Mesenchymal stem cell (in vitro differentiated cells and primary cell): ENCODE measurements around the gene MBTPS1.
"Not testable (repeated sequence)": the region's sequence is repeated elsewhere in the genome, so short reads cannot be mapped to it uniquely, and the experiment has no call there.

Experiments used
- DNase-seq: peaks from one replicate; pipeline ENCODE4 v3.0.0-alpha.2; 2013
- H2AFZ ChIP-seq: one replicate; pipeline ENCODE4 v1.6.1; 2013; ENCODE audit warnings: low read depth, mild to moderate bottlenecking, control low read depth, inconsistent platforms, low read length, moderate library complexity
- H2AK5ac ChIP-seq: 2 replicates; pipeline ENCODE4 v1.6.1; 2013; ENCODE audit warnings: low read length, moderate library complexity, mild to moderate bottlenecking, inconsistent platforms; ENCODE audit not compliant: severe bottlenecking
- H2BK120ac ChIP-seq: one replicate; pipeline ENCODE4 v1.6.1; 2013; ENCODE audit warnings: low read depth, mild to moderate bottlenecking, inconsistent platforms, low read length, moderate library complexity
- H2BK12ac ChIP-seq, 2 experiments: one replicate each; pipeline ENCODE4 v1.6.1; 2013; ENCODE audit warnings: inconsistent platforms in 2 of 2, low read length in 2 of 2, mild to moderate bottlenecking in 2 of 2, moderate library complexity in 2 of 2, control low read depth in 1 of 2
- H2BK15ac ChIP-seq: one replicate; pipeline ENCODE4 v1.6.1; 2013; ENCODE audit warnings: mild to moderate bottlenecking, low read depth, inconsistent platforms; ENCODE audit not compliant: poor library complexity, severe bottlenecking
- H2BK5ac ChIP-seq: 2 replicates; pipeline ENCODE4 v1.6.1; 2013; ENCODE audit warnings: low read depth, mild to moderate bottlenecking, low read length, control low read depth, inconsistent platforms; ENCODE audit not compliant: poor library complexity, severe bottlenecking
- H3K14ac ChIP-seq, 2 experiments: one replicate each; pipeline ENCODE4 v1.6.1; 2013; ENCODE audit warnings: inconsistent platforms in 2 of 2, low read length in 2 of 2, control low read depth in 1 of 2, mild to moderate bottlenecking in 1 of 2, moderate library complexity in 1 of 2
- H3K18ac ChIP-seq, 2 experiments: one replicate each; pipeline ENCODE4 v1.6.1; 2013; ENCODE audit warnings: inconsistent platforms in 2 of 2, low read length in 2 of 2, control low read depth in 1 of 2, low read depth in 1 of 2, mild to moderate bottlenecking in 1 of 2
- H3K23ac ChIP-seq, 2 experiments: one replicate each; pipeline ENCODE4 v1.6.1; 2013; ENCODE audit warnings: inconsistent platforms in 2 of 2, low read length in 2 of 2, mild to moderate bottlenecking in 2 of 2, moderate library complexity in 2 of 2, control low read depth in 1 of 2
- H3K27ac ChIP-seq: 2 replicates; pipeline ENCODE4 v1.5.1; 2013; ENCODE audit warnings: mild to moderate bottlenecking, moderate library complexity, low read length, control low read depth, inconsistent platforms; ENCODE audit not compliant: poor library complexity, severe bottlenecking
- H3K27me3 ChIP-seq, 2 experiments: 2 replicates each; pipeline versions ENCODE4 v1.6.1 to v1.7.0; 2013; ENCODE audit warnings: low read length in 2 of 2, mild to moderate bottlenecking in 2 of 2, moderate library complexity in 2 of 2, control low read depth in 1 of 2, inconsistent platforms in 1 of 2; ENCODE audit not compliant: control insufficient read depth in 1 of 2, insufficient read depth in 1 of 2
- H3K36me3 ChIP-seq, 2 experiments: 2 replicates each; pipeline versions ENCODE4 v1.6.1 to v1.7.0; 2013; ENCODE audit warnings: low read length in 2 of 2, control low read depth in 1 of 2, inconsistent platforms in 1 of 2, low read depth in 1 of 2, mild to moderate bottlenecking in 1 of 2; ENCODE audit not compliant: insufficient read depth in 2 of 2, control insufficient read depth in 1 of 2
- H3K4ac ChIP-seq, 2 experiments: one replicate each; pipeline ENCODE4 v1.6.1; 2013; ENCODE audit warnings: inconsistent platforms in 2 of 2, low read length in 2 of 2, mild to moderate bottlenecking in 2 of 2, moderate library complexity in 2 of 2, control low read depth in 1 of 2, low read depth in 1 of 2
- H3K4me1 ChIP-seq: 2 replicates; pipeline ENCODE4 v1.6.1; 2013; ENCODE audit warnings: low read depth, low read length, control low read depth; ENCODE audit not compliant: control insufficient read depth, insufficient read depth
- H3K4me2 ChIP-seq: 2 replicates; pipeline ENCODE4 v1.6.1; 2013; ENCODE audit warnings: low read length, mild to moderate bottlenecking, inconsistent platforms; ENCODE audit not compliant: poor library complexity, severe bottlenecking
- H3K4me3 ChIP-seq, 2 experiments: 2 replicates each; pipeline versions ENCODE4 v1.5.1 to v1.7.0; 2013; ENCODE audit warnings: low read length in 2 of 2, mild to moderate bottlenecking in 2 of 2, control low read depth in 1 of 2, low read depth in 1 of 2; ENCODE audit not compliant: insufficient read depth in 1 of 2
- H3K79me1 ChIP-seq: replicated peaks from 2 replicates; pipeline ENCODE4 v1.6.1; 2013; ENCODE audit warnings: mild to moderate bottlenecking, control low read depth, low read length, inconsistent platforms; ENCODE audit not compliant: poor library complexity, severe bottlenecking
- H3K9ac ChIP-seq: 2 replicates; pipeline ENCODE4 v1.7.0; 2013; ENCODE audit warnings: mild to moderate bottlenecking, low read length, moderate library complexity
- H3K9me3 ChIP-seq: 2 replicates; pipeline ENCODE4 v1.7.0; 2013; ENCODE audit warnings: mild to moderate bottlenecking, low read length; ENCODE audit not compliant: control insufficient read depth
- H4K8ac ChIP-seq: one replicate; pipeline ENCODE4 v1.6.1; 2013; ENCODE audit warnings: inconsistent platforms, mild to moderate bottlenecking, low read length, moderate library complexity
- H4K91ac ChIP-seq: one replicate; pipeline ENCODE4 v1.6.1; 2013; ENCODE audit warnings: mild to moderate bottlenecking, low read length, inconsistent platforms
- WGBS: methylation state at CpG from one replicate; pipeline ENCODE4 v1.1.7; 2013; ENCODE audit warnings: mixed read lengths; 5-methylcytosine and 5-hydroxymethylcytosine counted together

MBTPS1 gene

DNA sequence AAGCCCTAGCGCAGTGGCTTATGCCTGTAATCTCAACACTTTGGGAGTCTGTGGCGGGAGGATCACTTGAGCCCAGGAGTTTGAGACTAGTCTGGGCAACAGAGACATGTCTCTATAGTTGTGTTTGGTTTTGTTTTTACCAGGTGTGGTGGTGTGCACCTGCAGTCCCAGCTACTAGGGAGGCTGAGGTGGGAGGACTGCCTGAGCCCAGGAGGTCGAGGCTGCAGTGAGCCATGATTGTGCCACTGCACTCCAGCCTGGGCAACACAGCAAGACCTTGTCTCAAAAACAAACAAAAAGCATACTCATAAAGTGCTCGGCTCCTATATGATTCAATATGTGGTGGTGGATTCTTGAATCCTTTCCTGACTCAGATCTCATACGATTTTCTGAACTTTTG lies 1.6 kb upstream of the MBTPS1 start:
- not testable (repeated sequence) for H3K4ac ChIP-seq, H3K14ac ChIP-seq
- WGBS = 99% methylated on average over 4 of the region's 5 CpGs

DNA sequence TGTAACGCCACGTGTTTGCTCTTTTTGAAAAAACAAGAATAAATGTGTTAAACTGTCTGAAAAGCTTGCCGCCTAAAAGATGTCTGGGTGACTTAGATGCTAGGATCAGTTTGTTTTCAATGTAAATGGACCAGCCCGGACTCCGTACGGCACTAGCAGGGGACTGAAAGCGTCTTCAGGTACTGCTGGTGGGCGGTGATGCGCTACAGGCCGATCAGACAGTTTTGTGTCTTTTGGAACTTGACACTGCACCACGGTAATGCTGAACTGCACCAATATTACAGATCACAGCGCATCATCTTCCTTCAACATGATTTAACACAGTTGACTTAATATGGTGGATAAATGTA lies 727 bp upstream of the MBTPS1 start:
- peak overlapping the region in 1 of 2 experiments; percentile 93 for H3K14ac ChIP-seq
- no peak overlapping the region for H3K27ac ChIP-seq
- H2BK12ac ChIP-seq = no peak overlapping the region
- peak overlapping the region; percentile 66 to 82 for H3K4ac ChIP-seq
- H3K18ac ChIP-seq = peak overlapping the region; percentile 96 to 99
- no peak overlapping the region for H2BK15ac ChIP-seq
- peaks cover 12 to 14% of the 10 kb centered on the region in 2 experiments for H3K36me3 ChIP-seq
- H3K23ac ChIP-seq = no peak overlapping the region
- peak overlapping the region; percentile 87 for H4K91ac ChIP-seq
- no peak overlapping the region for H2BK120ac ChIP-seq
- peaks cover 4% of the 10 kb centered on the region for H3K79me1 ChIP-seq
- H3K9ac ChIP-seq = peak overlapping the region; percentile 99
- peak overlapping the region; percentile 92 to 97 for H3K4me3 ChIP-seq
- no peak overlapping the region for H2BK5ac ChIP-seq
- H3K9me3 ChIP-seq = no peaks in the 10 kb centered on the region
- no peak overlapping the region for H2AK5ac ChIP-seq
- DNase-seq = no peak
- 11% methylated on average over 10 of the region's 12 CpGs for WGBS
- H2AFZ ChIP-seq = peak overlapping the region; percentile 33
- H3K4me1 ChIP-seq = peaks cover 8% of the 10 kb centered on the region
- no peaks in the 10 kb centered on the region for H3K27me3 ChIP-seq
- peak overlapping the region; percentile 89 for H4K8ac ChIP-seq
- H3K4me2 ChIP-seq = peak overlapping the region; percentile 87

More for the DNA sequence above, 1.6 kb upstream of the MBTPS1 start:
- H3K79me1 ChIP-seq, H2BK12ac ChIP-seq, H2BK120ac ChIP-seq, H3K4me1 ChIP-seq, DNase-seq, H3K4me2 ChIP-seq, H4K91ac ChIP-seq, H3K9ac ChIP-seq, H2BK5ac ChIP-seq, H2AFZ ChIP-seq, H3K9me3 ChIP-seq, H3K23ac ChIP-seq, H3K18ac ChIP-seq, H3K4me3 ChIP-seq, H3K27ac ChIP-seq, H2AK5ac ChIP-seq, H2BK15ac ChIP-seq, H3K27me3 ChIP-seq, H4K8ac ChIP-seq: not testable (repeated sequence)
- peaks cover 15 to 22% of the 10 kb centered on the region in 2 experiments for H3K36me3 ChIP-seq

DNA sequence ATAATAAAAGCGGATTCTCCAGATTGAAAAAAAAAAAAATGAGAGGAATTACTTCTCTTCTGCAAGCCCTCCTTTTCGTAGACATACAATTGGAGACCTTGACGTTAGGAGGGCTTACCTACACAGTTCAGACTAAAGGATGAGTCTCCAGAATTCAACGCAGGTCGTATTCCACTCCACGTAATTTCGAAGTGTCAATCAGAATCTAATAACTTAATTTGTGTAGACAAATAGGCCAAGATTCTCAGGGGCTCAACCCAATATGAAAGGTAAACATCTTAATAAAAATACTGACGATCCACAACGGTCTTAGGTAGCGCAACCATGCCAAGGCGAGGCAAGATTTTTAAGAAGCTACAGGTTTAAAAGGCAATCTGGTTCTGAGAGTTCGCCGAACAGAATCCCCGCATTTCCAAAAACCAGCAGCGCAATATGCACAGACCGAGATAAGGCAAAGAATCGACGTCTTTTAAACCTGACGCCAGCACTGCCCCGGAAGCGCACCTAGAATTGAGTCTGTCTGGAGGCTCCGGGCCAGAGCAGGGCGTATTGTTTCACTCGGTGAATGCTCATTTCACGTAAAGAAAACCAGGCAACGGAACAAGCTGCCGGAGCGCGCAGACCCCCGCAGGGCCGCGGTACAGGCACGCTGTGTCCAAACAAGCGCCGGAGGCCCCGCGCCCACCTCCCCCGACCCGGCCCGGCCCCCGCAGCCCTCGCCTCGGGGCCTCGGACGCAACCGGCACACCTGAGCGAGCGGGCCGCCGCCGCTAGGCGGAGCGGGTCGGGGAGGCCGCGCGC lies 623 bp downstream of the MBTPS1 start:
- Histone ChIP-seq H3K27me3 (no peaks in the 10 kb centered on the region), H2AK5ac (no peak overlapping the region), H4K91ac (no peak overlapping the region), H3K9me3 (no peaks in the 10 kb centered on the region), H3K27ac (peak overlapping the region; percentile 67), H3K18ac (peak overlapping the region in 1 of 2 experiments; percentile 54), H3K14ac (peak overlapping the region in 1 of 2 experiments; percentile 58), H4K8ac (peak overlapping the region; percentile 87), H3K79me1 (peaks cover 6% of the 10 kb centered on the region), H2BK15ac (no peak overlapping the region), H3K9ac (peak overlapping the region; percentile 99), H3K36me3 (peaks cover 6 to 9% of the 10 kb centered on the region in 2 experiments), H3K4me3 (peak overlapping the region; percentile 92 to 97), H2BK120ac (peak overlapping the region; percentile 91), H2BK5ac (peak overlapping the region; percentile 79), H2BK12ac (no peak overlapping the region), H3K4me2 (peak overlapping the region; percentile 75), H2AFZ (peak overlapping the region; percentile 55), H3K4me1 (peaks cover 8% of the 10 kb centered on the region), H3K23ac (no peak overlapping the region), H3K4ac (peak overlapping the region in 1 of 2 experiments; percentile 89)
- peak; percentile 49 for DNase-seq
- WGBS = under 1% methylated on average over 56 of the region's 57 CpGs

DNA sequence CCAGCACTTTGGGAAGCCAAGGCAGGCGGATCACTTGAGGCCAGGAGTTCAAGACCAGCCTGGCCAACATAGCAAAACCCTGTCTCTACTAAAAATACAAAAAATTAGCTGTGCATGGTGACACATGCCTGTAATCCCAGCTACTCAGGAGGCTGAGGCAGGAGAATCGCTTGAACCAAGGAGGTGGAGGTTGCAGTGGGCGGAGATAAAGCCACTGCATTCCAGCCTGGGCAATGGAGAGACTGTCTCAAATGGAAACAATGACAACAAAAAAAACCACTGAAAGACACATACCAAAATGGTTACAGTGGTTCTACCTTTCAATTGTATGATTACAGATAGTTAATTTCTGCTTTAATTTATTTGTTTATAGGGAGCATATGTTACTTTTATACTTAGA lies 4.8 kb downstream of the MBTPS1 start:
- WGBS = 100% methylated on average over 3 of the region's 3 CpGs
- H4K91ac ChIP-seq, H4K8ac ChIP-seq, H2AK5ac ChIP-seq, H2AFZ ChIP-seq, H3K27ac ChIP-seq, H3K9ac ChIP-seq, H2BK5ac ChIP-seq, H3K18ac ChIP-seq, H3K4ac ChIP-seq, H3K23ac ChIP-seq, H2BK12ac ChIP-seq, H2BK15ac ChIP-seq, H3K27me3 ChIP-seq, H3K14ac ChIP-seq, H3K4me2 ChIP-seq, H2BK120ac ChIP-seq, DNase-seq, H3K9me3 ChIP-seq, H3K4me1 ChIP-seq, H3K4me3 ChIP-seq: not testable (repeated sequence)
- Histone ChIP-seq H3K36me3 (peaks cover 6 to 20% of the 10 kb centered on the region in 2 experiments), H3K79me1 (peaks cover 11% of the 10 kb centered on the region)
